NT2/D1 (cell line): ENCODE measurements around the gene DPEP1.

Source experiments
- SUZ12 ChIP-seq: IDR thresholded peaks from 2 replicates; pipeline ENCODE4 v1.6.1; 2011; ENCODE audit not compliant: insufficient read length, insufficient read depth; ENCODE audit errors: extremely low read depth
- ZNF274 ChIP-seq: IDR thresholded peaks from 2 replicates; pipeline ENCODE4 v1.6.1; 2011; ENCODE audit warnings: mild to moderate bottlenecking, low read depth, low read length

GRCh38 chr16:89577055-89577759, 36.2 kb upstream of the DPEP1 start:
- TF ChIP-seq ZNF274 = no peak
- TF ChIP-seq SUZ12 = no peak
